GM19397 (cell line): ENCODE measurements around the gene EIF4EBP3.
A peak's percentile ranks its signal among the peaks of the same experiment; 100 is the strongest.

Experiments used
- ATAC-seq: cut with Tn5 transposase; IDR thresholded peaks from one replicate; pipeline ENCODE4 v1.9.1; 2021; ENCODE audit warnings: mild to moderate bottlenecking, moderate library complexity; ENCODE audit not compliant: unreplicated experiment

The EIF4EBP3 gene

DNA sequence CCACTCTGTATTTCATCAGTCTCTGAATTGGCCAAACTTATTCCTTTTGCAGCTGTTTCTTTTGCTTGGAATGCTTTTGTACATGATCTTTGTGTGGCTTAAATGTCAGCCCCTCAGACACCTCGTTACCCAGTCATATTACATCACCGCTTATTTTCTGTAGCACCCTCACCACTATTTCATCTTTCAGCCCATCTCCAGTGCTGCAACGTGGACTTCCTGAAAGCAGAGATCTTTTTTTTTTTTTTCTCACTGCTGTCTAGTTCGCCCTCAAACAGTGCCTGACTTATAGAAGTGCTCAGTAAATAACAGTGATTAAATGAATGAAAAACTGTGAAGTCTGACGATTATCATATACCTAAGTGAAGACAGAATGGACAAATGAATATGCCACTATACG lies 9.0 kb downstream of the EIF4EBP3 start:
- no peak for ATAC-seq

- ATAC-seq, result peak; percentile 98
Observed at GRCh38 chr5:140557136-140557805, 9.8 kb downstream of the EIF4EBP3 start, which contains the start of gene SRA1. SRA1 (minus strand) TSS chr5:140557473; CDS start chr5:140557452, 21 bp downstream.

- no peak for ATAC-seq
Observed at GRCh38 chr5:140557965-140558364, 10.5 kb downstream of the EIF4EBP3 start.

DNA sequence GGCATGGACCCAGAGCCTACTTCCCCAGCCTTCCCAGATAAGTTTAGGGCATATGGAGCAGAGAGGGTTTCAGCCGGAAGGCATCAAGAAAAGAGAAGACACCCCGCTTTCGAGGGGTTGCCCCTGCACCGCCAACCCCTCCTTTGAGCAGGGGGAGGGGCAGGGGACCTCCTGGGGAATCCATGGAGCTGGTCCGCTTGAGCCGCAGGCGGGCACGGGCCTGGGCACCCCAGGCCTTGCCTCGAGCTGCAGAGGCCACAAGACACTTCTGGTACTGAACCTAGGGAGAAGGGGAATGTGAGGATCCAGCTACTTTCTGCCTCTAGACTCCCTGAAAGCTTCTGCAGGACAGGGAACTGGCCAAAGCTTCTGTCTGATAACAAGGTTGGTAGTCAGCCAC lies 11.1 kb downstream of the EIF4EBP3 start:
- no peak for ATAC-seq

- no peak for ATAC-seq
Observed at GRCh38 chr5:140560227-140560626, 12.8 kb downstream of the EIF4EBP3 start.

GRCh38 chr5:140561753-140562523 lies 14.5 kb downstream of the EIF4EBP3 start:
- ATAC-seq, result no peak

- no peak for ATAC-seq
Observed at GRCh38 chr5:140563596-140563995, 16.1 kb downstream of the EIF4EBP3 start.

DNA sequence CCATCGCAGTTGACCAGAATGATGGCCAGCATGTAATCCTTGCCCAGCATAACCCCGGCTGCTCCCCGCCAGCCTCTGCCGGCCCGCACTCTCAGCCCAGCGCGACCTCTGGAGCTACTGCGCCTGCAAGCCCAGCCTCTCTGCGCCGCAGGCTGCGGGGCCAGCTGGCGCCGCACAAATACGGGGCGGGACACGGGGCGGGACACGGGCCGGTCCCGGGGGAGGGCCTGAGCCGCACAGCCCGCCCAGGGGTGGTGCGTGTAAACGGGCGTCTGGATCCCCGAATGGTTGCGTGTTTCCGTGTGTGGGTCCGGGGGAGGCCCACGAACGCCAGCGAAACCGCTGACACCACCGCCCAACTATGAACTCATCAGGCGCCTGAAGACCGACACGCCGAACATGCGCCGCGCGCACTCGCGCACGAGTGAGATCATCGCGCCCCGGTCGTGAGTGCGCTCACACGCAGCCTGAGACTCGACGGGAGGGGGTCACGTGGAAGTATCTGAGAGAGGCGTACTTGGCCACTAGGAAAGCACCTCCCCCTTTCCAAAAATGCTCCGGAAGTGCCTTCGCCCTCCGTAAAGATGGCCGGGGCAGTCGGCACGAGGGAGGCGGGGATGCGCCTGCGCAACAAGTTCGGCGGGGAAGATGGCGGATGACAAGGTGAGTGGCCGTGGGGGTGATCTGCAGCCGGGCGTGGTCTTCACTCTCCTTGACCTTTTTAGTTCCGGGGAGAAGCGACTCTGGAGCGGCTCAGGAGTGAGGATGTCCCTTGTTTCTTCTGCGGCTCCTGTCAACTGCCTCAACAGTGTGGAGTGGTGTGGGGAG lies 16.9 kb downstream of the EIF4EBP3 start, which contains the start of the genes APBB3 and SLC35A4:
TSS of gene APBB3 (minus strand) at position 403 of the 828 bp plus-strand sequence. CDS start at position 50, 353 bp downstream.
TSS of gene SLC35A4 (plus strand) at position 633 of the 828 bp plus-strand sequence. CDS start 2,342 bp downstream, outside the sequence.
- peak; percentile 83 for ATAC-seq

GRCh38 chr5:140565024-140565779 lies 17.7 kb downstream of the EIF4EBP3 start:
- ATAC-seq, result peak; percentile 5

- no peak for ATAC-seq
Observed at GRCh38 chr5:140565780-140566095, 18.3 kb downstream of the EIF4EBP3 start.

DNA sequence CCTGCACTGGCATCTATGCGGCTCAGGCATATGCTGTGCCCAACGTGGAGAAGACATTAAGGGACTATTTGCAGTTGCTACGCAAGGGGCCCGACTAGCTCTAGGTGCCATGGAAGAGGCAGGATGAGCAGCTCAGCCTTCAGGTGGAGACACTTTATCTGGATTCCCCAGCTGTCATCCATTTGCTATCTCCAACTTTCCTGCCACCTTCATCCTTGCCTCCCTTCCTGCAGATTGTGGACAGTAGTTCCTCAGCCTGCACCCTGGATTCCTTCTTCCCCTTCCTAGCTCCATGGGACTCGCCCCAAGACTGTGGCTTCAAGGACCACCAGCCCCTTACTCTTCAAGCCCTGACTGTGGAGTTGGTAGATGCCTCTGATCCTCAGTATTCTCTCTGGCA lies 19.2 kb downstream of the EIF4EBP3 start:
- ATAC-seq, result no peak

GRCh38 chr5:140567136-140567818 lies 19.8 kb downstream of the EIF4EBP3 start:
- ATAC-seq, result no peak

- ATAC-seq, result no peak
Observed at GRCh38 chr5:140567871-140568270, 20.4 kb downstream of the EIF4EBP3 start.

GRCh38 chr5:140568443-140569063 lies 21.1 kb downstream of the EIF4EBP3 start:
- no peak for ATAC-seq

DNA sequence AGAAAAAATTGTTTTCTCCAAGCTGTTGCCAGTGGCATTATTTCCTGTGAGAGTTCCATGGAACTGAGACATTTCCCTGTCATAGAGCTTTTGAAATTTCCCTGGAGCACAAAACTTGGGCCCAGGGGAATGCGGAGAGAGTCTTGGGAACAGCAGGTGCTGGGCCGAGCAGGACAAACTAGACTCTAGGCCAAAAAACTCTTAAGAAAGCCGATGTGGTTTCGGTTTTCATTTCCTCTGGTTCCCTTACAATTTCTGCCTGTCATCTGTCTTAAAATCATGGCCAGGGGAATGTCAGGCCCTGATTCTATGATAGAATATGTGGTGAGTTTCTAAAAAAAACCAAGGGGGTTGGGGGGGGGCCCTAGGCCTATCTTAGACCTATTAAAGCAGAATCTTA lies 21.7 kb downstream of the EIF4EBP3 start:
- ATAC-seq, result peak; percentile 20

- no peak for ATAC-seq
Observed at GRCh38 chr5:140570058-140570457, 22.6 kb downstream of the EIF4EBP3 start.

GRCh38 chr5:140570488-140570887 lies 23.0 kb downstream of the EIF4EBP3 start:
- no peak for ATAC-seq

- no peak for ATAC-seq
Observed at GRCh38 chr5:140571105-140571504, 23.6 kb downstream of the EIF4EBP3 start.

DNA sequence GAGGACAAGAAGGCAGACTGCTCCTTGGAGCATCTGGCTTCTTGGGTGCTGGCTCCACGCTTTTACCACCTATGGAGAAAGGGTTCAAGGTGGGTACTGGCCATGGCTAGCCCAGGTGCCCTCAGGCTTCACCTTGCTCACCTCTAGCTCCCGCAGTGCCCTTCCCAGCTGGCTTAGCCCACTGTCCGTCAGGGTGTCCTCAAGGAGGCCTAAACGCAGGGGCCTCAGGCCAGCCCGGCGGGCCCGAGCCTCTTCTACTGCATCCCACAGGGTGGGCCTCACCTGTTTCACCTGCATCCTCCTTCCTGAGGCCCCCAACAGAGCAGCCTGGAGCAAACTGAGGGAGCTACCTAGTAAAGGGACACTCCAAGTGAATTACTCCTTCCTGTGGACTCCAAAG lies 26.2 kb downstream of the EIF4EBP3 start:
- ATAC-seq, result no peak

DNA sequence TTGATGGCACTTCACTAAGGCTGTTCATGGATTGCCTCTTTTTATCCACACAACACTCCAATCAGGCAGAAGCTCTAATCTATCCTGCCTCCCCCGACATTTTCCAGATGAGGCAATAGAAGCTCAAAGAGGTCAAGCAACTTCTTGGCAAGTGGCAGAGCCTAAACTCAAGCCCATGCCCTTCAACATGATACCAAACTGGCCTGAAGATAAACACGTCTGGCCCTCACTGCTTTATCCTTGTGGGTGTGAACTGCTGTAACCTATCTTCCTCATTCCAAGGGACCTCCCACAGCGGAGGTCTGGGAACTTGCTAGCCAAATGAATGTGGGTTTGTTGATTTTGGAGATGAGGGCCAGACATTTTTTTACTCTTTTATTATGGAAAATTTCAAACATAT lies 26.7 kb downstream of the EIF4EBP3 start:
- no peak for ATAC-seq
